Stimulated activated CD4-positive, alpha-beta T cell treated with anti-CD3 and anti-CD28 coated beads, Interleukin-15, amount 100 ng/mL, for 48 hours (primary cell): Measurements from ENCODE around the gene GNG2.

Source experiments
- DNase-seq, 2 donors: peaks; one replicate each; pipeline ENCODE4 v3.0.0-alpha.2; 2020; ENCODE audit warnings: low read depth in 2 of 2

GNG2 gene

DNA sequence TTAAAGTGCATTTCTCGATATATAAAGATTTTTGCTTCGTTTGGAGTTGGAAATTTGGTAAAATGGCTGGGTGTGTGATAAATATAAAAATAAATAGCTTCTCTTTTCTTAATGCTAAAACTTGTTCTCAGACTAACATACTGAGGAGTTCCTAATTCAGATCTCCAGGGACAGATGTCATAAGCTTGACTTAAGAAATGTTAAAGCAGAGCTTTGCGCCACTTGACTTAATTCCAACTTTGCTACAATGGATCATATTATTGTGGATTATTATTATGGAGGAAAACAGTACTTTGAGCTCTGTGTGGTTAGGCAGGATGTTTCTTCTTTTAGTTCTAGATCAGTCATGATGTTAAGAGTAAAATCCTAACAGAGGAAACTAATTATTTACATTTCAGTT lies 33.8 kb downstream of the GNG2 start:
- DNase-seq, result no peak

- DNase-seq, result no peak
These were observed 35.0 kb downstream of the GNG2 start for GRCh38 chr14:51895375-51895774.

- no peak for DNase-seq
These were observed 37.5 kb downstream of the GNG2 start for GRCh38 chr14:51897791-51898355.

GRCh38 chr14:51901475-51902024 lies 41.1 kb downstream of the GNG2 start:
- no peak for DNase-seq

DNA sequence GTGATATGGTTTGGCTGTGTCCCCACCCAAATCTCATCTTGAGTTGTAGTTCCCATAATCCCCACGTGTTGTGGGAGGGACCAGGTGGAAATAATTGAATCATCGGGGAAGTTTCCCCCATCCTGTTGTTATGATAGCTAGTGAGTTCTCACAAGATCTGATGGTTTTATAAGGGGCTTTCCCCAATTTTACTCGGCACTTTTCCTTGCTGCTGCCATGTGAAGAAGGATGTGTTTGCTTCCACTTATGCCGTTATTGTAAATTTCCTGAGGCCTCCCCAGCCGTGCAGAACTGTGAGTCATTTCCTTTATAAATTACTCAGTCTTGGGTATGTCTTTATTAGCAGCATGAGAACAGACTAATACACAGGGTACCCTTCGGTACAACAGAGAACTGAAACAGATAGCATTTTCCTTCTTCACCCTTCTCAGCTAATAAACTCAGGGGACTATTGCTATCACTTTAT lies 45.3 kb downstream of the GNG2 start:
- peak; percentile 33 to 39 for DNase-seq

GRCh38 chr14:51908086-51908485 lies 47.7 kb downstream of the GNG2 start:
- DNase-seq, result no peak

GRCh38 chr14:51912112-51912786 lies 51.8 kb downstream of the GNG2 start:
- DNase-seq, result no peak

DNA sequence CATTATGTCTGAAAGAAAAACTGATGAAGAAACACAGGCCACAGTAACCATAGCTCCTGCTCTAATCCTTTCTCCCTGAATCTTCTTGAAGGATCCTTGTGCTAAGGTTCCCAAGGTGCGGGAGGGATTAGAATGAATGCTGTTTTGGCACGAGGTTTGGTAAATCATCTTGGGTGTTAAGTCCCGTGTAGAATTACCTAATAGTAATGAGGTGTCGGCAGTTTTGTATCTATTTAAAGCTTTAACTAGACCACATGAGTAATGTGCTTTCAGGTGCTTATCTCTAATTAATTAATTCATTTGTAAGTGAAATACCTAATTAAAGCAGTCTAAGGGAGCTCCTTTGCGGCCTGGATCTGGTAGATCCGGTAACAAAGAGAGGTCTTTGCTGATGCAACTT lies 53.9 kb downstream of the GNG2 start:
- DNase-seq, result no peak

- DNase-seq, result no peak
These were observed 56.8 kb downstream of the GNG2 start for GRCh38 chr14:51917193-51917592.

DNA sequence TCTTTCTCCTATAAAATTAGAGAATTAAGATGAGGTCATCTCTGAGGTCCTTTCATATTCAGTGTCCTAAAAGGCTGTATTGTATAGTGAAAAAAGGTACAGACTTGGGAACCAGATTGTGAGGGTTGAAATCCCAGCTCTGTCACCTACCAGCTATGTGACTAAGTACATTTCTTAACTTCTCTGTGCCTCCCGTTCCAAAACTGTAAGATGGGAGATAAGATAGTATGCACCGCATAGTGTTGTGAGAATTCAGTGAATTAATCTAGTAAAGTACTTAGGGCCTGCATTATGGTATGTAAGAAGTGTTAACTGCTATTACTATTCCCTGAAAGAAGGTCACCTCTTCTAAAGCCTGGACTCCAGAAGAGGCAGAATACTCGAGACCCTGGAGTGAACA lies 60.6 kb downstream of the GNG2 start:
- no peak for DNase-seq

GRCh38 chr14:51922624-51923023 lies 62.2 kb downstream of the GNG2 start:
- DNase-seq, result no peak

- no peak for DNase-seq
These were observed 64.2 kb downstream of the GNG2 start for GRCh38 chr14:51924600-51924999.

- DNase-seq, result no peak
These were observed 65.6 kb downstream of the GNG2 start for GRCh38 chr14:51925980-51926379.

GRCh38 chr14:51926449-51926848 lies 66.0 kb downstream of the GNG2 start:
- DNase-seq, result no peak

- DNase-seq, result no peak
These were observed 68.2 kb downstream of the GNG2 start for GRCh38 chr14:51928568-51928967.

DNA sequence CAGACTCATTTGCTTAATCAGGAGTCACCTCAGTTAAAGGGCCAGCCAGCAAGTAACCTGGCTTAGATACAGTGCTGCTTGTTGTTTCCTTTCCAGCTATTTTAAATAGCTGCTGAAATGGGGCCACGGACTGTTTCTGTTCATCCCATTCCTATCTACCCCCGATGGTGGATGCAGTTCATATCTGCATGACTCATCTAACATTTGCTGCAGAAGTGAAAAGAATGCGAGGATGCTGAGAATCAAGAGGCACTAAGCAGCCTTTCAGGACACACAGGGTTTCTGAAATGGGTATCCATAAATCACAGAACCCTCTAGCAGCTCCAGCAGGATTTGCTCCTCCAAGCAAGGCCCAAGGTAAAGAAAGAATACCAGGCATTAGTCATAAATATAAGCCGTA lies 68.8 kb downstream of the GNG2 start:
- DNase-seq, result no peak

DNA sequence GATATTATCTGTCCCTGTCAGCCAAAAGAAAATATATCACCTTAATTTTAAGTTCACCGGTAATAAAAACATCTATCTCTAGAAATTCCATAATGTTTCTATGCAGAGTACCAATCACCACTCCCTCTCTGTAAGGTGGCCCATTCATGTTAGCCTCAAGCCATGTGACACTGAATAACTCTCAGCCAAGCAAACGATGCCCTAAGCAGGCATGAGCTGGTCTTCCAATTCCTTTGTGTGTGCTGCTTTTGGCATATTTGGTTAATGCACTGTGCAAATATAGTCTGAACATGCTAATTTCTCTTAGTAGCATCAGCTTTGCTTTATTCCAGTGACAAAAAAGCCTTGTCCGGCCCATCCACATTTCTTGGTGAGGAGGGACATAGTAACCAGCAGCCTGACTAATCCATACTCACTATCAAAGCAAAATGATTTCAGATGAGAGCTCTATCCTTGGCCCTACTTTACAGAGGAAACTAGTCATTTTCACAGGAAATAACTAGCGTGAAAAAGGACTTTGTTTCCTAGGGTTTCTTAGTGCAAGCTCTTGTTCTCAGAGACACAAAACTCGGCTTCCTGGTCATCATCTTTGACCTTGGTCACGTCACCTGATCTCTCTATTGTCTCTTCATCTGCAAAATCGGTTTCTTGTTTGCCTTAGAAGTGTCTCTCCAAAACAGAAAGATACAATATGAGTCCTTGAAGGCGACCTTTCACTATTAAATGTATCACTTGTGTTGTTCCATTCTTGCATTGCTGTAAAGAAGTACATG lies 69.7 kb downstream of the GNG2 start:
- DNase-seq, result no peak

GRCh38 chr14:51931308-51931707 lies 70.9 kb downstream of the GNG2 start:
- no peak for DNase-seq

DNA sequence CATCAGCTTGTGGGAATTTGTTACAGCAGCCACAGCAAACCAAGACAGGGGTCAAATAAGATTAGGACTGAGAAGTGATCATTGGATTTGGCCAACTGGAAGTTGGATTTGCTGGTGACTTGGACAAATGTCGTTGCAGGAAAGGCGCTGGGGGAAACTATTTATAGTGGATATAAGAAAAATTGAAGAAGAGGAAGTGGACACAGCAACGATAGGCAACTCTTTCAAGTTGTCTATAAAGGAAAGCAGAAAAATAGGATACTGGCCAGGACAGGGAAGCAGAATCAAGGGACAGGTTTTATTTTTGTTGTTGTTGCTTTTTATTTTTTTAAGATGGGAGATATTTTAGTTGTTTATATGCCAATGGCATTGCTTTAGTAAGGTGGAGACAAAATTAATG lies 72.8 kb downstream of the GNG2 start:
- no peak for DNase-seq

- no peak for DNase-seq
These were observed 77.7 kb downstream of the GNG2 start for GRCh38 chr14:51938137-51938536.

DNA sequence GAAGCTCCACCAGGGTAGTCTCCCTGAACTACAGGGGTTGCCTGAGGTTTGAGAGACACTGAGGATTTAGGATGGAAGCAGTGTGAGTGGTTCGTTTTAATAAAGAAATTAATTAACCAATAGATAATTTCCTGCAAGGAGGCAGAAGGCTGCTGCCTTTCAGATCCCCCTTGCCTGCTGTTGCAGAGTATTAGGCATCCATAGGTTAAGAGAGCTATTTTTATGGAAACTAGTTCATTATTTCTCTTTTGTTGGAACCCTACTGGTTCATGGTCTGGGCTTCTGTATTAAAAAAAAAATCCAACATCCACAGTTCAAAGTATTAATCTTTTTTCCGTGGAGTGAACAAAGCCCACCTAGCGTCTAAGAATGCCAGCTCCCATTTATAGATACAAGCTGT lies 78.4 kb downstream of the GNG2 start:
- DNase-seq, result no peak

DNA sequence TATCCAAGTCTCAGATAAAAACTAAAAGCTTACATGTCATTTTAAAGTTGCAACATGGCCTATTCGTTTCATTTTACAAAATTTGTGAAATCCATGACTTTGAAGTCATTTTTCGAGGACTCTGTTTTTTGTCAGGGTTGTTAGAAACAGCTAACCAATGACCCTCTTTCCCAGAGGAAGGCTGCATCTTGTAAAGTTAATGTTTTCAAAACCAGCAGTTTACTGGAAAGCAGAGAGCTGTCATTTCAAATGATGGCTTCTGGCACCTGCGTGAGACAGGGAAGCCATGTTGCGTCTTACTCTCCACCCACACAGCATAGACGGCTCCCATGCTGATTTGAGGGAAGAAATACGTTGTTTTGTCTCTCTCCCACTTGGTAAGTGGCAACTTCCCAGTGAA lies 78.8 kb downstream of the GNG2 start:
- no peak for DNase-seq
